ENCODE results near the gene IL6ST. TPM values are rescaled to one million over a fixed set of nuclear protein-coding genes. Genes with fewer than 3 reads are reported as not detected.

Gene IL6ST
- total and polyA plus RNA-seq, 4 donors = 51.3 to 438 (median 109) TPM

GRCh38 chr5:55986931-55987330 lies 7.8 kb downstream of the IL6ST start:
- peaks cover 0 to 12% (median 1%) of the 10 kb centered on the region in 4 donors for H3K36me3 ChIP-seq (ENCODE audit: control insufficient read depth in 4 of 4, insufficient read depth in 3 of 4, low read depth in 1 of 4, low read length in 3 of 4)
- no peak for TF ChIP-seq ATF3 (IDR thresholded peaks at IDR 0.05)
- no peak for TF ChIP-seq EGR1 (IDR thresholded peaks at IDR 0.05; ENCODE audit: low read depth in 2 of 2)
- no peak for TF ChIP-seq YY1 (IDR thresholded peaks at IDR 0.05)
- no peak for TF ChIP-seq NR2F2 (IDR thresholded peaks at IDR 0.05)
- TF ChIP-seq FOXA1 (IDR thresholded peaks at IDR 0.05) = no peak
- TF ChIP-seq ZBTB33 (IDR thresholded peaks at IDR 0.05) = no peak
- no peak for TF ChIP-seq HNF4G (IDR thresholded peaks at IDR 0.05)
- TF ChIP-seq REST (IDR thresholded peaks at IDR 0.05) = no peak
- TF ChIP-seq TAF1 (conservative IDR thresholded peaks at IDR 0.05) = no peak
- TF ChIP-seq JUND (IDR thresholded peaks at IDR 0.05) = no peak
- TF ChIP-seq HNF4A (conservative IDR thresholded peaks at IDR 0.05) = no peak
- no peak for TF ChIP-seq FOXA2 (IDR thresholded peaks at IDR 0.05)
- no peak for TF ChIP-seq MAX (IDR thresholded peaks at IDR 0.05)
- TF ChIP-seq GABPA (IDR thresholded peaks at IDR 0.05 in 1 of 2, conservative IDR thresholded peaks at IDR 0.05 in 1 of 2) = no peak
- H3K9me3 ChIP-seq (ENCODE audit: control insufficient read depth in 4 of 4, low read length in 3 of 4) = no peaks in the 10 kb centered on the region
- peaks cover 9 to 84% (median 50%) of the 10 kb centered on the region in 4 donors for H3K4me1 ChIP-seq (ENCODE audit: control insufficient read depth in 4 of 4, insufficient read depth in 4 of 4, low read length in 3 of 4)
- H3K4me3 ChIP-seq (ENCODE audit: low read depth in 1 of 3, low read length in 3 of 3) = no peak overlapping the region
- no peaks in the 10 kb centered on the region for H3K27me3 ChIP-seq (ENCODE audit: control insufficient read depth in 4 of 4, insufficient read depth in 4 of 4, low read length in 3 of 4)
- no peak overlapping the region for H3K27ac ChIP-seq (ENCODE audit: low read depth in 1 of 2, low read length in 2 of 2)
- no peak overlapping the region for H3K9ac ChIP-seq (ENCODE audit: low read depth in 1 of 2, low read length in 2 of 2)
- DNase-seq (ENCODE audit: low spot score) = no peak
- WGBS = 76% methylated on average over 4 of the region's 4 CpGs

GRCh38 chr5:55985181-55985580 lies 9.6 kb downstream of the IL6ST start:
- H3K4me1 ChIP-seq (ENCODE audit: control insufficient read depth in 4 of 4, insufficient read depth in 4 of 4, low read length in 3 of 4) = peaks cover 10 to 77% (median 53%) of the 10 kb centered on the region in 4 donors
- TF ChIP-seq CTCF (IDR thresholded peaks at IDR 0.05; ENCODE audit: low read depth, low read length, missing input control) (no peak), RXRA (IDR thresholded peaks at IDR 0.05) (no peak), FOXA2 (IDR thresholded peaks at IDR 0.05) (no peak), MAX (IDR thresholded peaks at IDR 0.05) (no peak), HNF4A (conservative IDR thresholded peaks at IDR 0.05) (no peak), YY1 (IDR thresholded peaks at IDR 0.05) (no peak), JUND (IDR thresholded peaks at IDR 0.05) (no peak), TAF1 (conservative IDR thresholded peaks at IDR 0.05) (no peak), FOXA1 (IDR thresholded peaks at IDR 0.05) (no peak), SP1 (IDR thresholded peaks at IDR 0.05) (no peak), EGR1 (IDR thresholded peaks at IDR 0.05; ENCODE audit: low read depth in 2 of 2) (no peak), HNF4G (IDR thresholded peaks at IDR 0.05) (no peak), RAD21 (IDR thresholded peaks at IDR 0.05) (no peak), ZBTB33 (IDR thresholded peaks at IDR 0.05) (no peak), GABPA (IDR thresholded peaks at IDR 0.05 in 1 of 2, conservative IDR thresholded peaks at IDR 0.05 in 1 of 2) (no peak), ATF3 (IDR thresholded peaks at IDR 0.05) (no peak)

More at GRCh38 chr5:55985181-55985580, 9.6 kb downstream of the IL6ST start:
- no peak for DNase-seq (ENCODE audit: low spot score)
- WGBS = 70% methylated on average over 6 of the region's 6 CpGs
- Histone ChIP-seq H3K27me3 (ENCODE audit: control insufficient read depth in 4 of 4, insufficient read depth in 4 of 4, low read length in 3 of 4) (no peaks in the 10 kb centered on the region), H3K36me3 (ENCODE audit: control insufficient read depth in 4 of 4, insufficient read depth in 3 of 4, low read depth in 1 of 4, low read length in 3 of 4) (peaks cover 1 to 22% (median 5%) of the 10 kb centered on the region in 4 donors), H3K27ac (ENCODE audit: low read depth in 1 of 2, low read length in 2 of 2) (peak overlapping the region; percentile 1 to 39), H3K4me3 (ENCODE audit: low read depth in 1 of 3, low read length in 3 of 3) (no peak overlapping the region), H3K9ac (ENCODE audit: low read depth in 1 of 2, low read length in 2 of 2) (no peak overlapping the region), H3K9me3 (ENCODE audit: control insufficient read depth in 4 of 4, low read length in 3 of 4) (no peaks in the 10 kb centered on the region)

Measured in liver (tissue), 9 donors.